ENCODE results near the gene VWCE.

- TF ChIP-seq CTCF (IDR thresholded peaks at IDR 0.05) (no peak), POLR2A (IDR thresholded peaks at IDR 0.05) (no peak)
Measured at GRCh38 chr11:61325649-61326414, 30.7 kb upstream of the VWCE start.

Measured in upper lobe of left lung (tissue), 4 donors.